ENCODE results near the gene NRF1.

- no peak for TF ChIP-seq POLR2AphosphoS5 (IDR thresholded peaks at IDR 0.05; ENCODE audit: low read depth, low read length)
- TF ChIP-seq TAF1 (IDR thresholded peaks at IDR 0.05; ENCODE audit: borderline replicate concordance, insufficient read depth, low read length) = no peak
- no peak for TF ChIP-seq REST (IDR thresholded peaks at IDR 0.05; ENCODE audit: insufficient read depth in 1 of 2, low read depth in 2 of 2, low read length in 2 of 2)
- TF ChIP-seq SIN3A (IDR thresholded peaks at IDR 0.05; ENCODE audit: borderline replicate concordance, insufficient read depth, low read length) = no peak
- TF ChIP-seq FOXP2 (optimal IDR thresholded peaks at IDR 0.05; ENCODE audit: borderline replicate concordance, extremely low read depth, extremely low read length, insufficient read depth) = no peak
Observed at GRCh38 chr7:129655811-129656210, 44.3 kb downstream of the NRF1 start.
